HG03097 (cell line): ENCODE measurements around the gene SLAMF6.
"Not testable (repeated sequence)": the region's sequence is repeated elsewhere in the genome, so short reads cannot be mapped to it uniquely, and the experiment has no call there.

Experiments used
- ATAC-seq: cut with Tn5 transposase; IDR thresholded peaks from one replicate; pipeline ENCODE4 v1.9.1; 2021; ENCODE audit not compliant: unreplicated experiment, low FRiP score

Gene SLAMF6

GRCh38 chr1:160522622-160523345, at the start of gene SLAMF6:
TSS of gene SLAMF6 (minus strand) at chr1:160523255. CDS start at chr1:160523192, 63 bp downstream.
- ATAC-seq, result no peak

- no peak for ATAC-seq
These were observed 47.8 kb upstream of the SLAMF6 start for GRCh38 chr1:160570840-160571239.

- ATAC-seq, result no peak
These were observed 46.8 kb upstream of the SLAMF6 start for GRCh38 chr1:160569806-160570205.

- ATAC-seq, result no peak
These were observed 45.0 kb upstream of the SLAMF6 start for GRCh38 chr1:160567858-160568682.

GRCh38 chr1:160567341-160567740, 44.3 kb upstream of the SLAMF6 start:
- ATAC-seq, result no peak

GRCh38 chr1:160565564-160565963, 42.5 kb upstream of the SLAMF6 start:
- ATAC-seq, result no peak

GRCh38 chr1:160563230-160563629, 40.2 kb upstream of the SLAMF6 start:
- not testable (repeated sequence) for ATAC-seq

- ATAC-seq, result not testable (repeated sequence)
These were observed 39.7 kb upstream of the SLAMF6 start for GRCh38 chr1:160562745-160563144.

GRCh38 chr1:160560806-160561205, 37.8 kb upstream of the SLAMF6 start:
- no peak for ATAC-seq

GRCh38 chr1:160560045-160560705, 37.1 kb upstream of the SLAMF6 start:
- no peak for ATAC-seq

GRCh38 chr1:160559437-160559836, 36.4 kb upstream of the SLAMF6 start:
- ATAC-seq, result not testable (repeated sequence)

- no peak for ATAC-seq
These were observed 35.8 kb upstream of the SLAMF6 start for GRCh38 chr1:160558660-160559380.

GRCh38 chr1:160553778-160554177, 30.7 kb upstream of the SLAMF6 start:
- ATAC-seq, result no peak

- ATAC-seq, result no peak
These were observed 29.4 kb upstream of the SLAMF6 start for GRCh38 chr1:160552425-160552824.

- no peak for ATAC-seq
These were observed 27.5 kb upstream of the SLAMF6 start for GRCh38 chr1:160550572-160551034.

- ATAC-seq, result no peak
These were observed 26.6 kb upstream of the SLAMF6 start for GRCh38 chr1:160549665-160550006.

- peak; percentile 35 for ATAC-seq
These were observed 26.1 kb upstream of the SLAMF6 start for GRCh38 chr1:160548960-160549664.

GRCh38 chr1:160548183-160548582, 25.1 kb upstream of the SLAMF6 start:
- no peak for ATAC-seq

- no peak for ATAC-seq
These were observed 24.4 kb upstream of the SLAMF6 start for GRCh38 chr1:160547422-160547821.

- no peak for ATAC-seq
These were observed 23.9 kb upstream of the SLAMF6 start for GRCh38 chr1:160546942-160547341.
